Transverse colon (tissue), 3 donors: ENCODE results near the gene PRRX1.

Source experiments
- EP300 ChIP-seq: sonication (generic); formaldehyde crosslinking; IDR thresholded peaks from one replicate; pipeline ENCODE4 v1.6.1; 2017; ENCODE audit warnings: antibody characterized with exemption, low read depth
- TF ChIP-seq, protein P1 (sequence below), 5 experiments: fragments of 200-600 bp in 3 of 5; fragments of 450-650 bp in 2 of 5; sonication (generic) in 3 of 5; IDR thresholded peaks; 1 replicate in 2 of 5; 2 replicates in 3 of 5; pipeline ENCODE4 v1.5.1; 2016 to 2017; ENCODE audit warnings: antibody characterized with exemption in 5 of 5, inconsistent platforms in 3 of 5, mild to moderate bottlenecking in 2 of 5, moderate library complexity in 1 of 5

DNA sequence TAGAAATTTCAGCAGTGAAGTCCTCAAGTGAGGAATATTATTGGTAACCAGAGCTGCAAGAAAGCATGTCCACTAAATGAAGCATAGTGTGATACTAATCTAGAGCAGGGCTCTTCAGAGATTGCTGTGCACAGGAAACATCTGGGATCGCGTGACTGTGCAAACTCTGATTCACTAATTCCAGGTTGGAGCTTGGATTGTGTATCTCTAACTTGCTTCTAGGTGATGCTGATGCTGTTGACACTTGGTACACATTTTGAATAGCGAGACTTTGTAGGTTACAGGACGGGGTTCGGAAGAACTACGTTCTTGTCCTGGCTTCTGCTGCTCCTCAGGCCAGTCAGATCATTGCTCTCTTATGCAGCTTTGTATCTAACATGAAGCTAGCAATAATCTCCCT is 66.5 kb downstream of the PRRX1 start:
- TF ChIP-seq, protein P1, sequence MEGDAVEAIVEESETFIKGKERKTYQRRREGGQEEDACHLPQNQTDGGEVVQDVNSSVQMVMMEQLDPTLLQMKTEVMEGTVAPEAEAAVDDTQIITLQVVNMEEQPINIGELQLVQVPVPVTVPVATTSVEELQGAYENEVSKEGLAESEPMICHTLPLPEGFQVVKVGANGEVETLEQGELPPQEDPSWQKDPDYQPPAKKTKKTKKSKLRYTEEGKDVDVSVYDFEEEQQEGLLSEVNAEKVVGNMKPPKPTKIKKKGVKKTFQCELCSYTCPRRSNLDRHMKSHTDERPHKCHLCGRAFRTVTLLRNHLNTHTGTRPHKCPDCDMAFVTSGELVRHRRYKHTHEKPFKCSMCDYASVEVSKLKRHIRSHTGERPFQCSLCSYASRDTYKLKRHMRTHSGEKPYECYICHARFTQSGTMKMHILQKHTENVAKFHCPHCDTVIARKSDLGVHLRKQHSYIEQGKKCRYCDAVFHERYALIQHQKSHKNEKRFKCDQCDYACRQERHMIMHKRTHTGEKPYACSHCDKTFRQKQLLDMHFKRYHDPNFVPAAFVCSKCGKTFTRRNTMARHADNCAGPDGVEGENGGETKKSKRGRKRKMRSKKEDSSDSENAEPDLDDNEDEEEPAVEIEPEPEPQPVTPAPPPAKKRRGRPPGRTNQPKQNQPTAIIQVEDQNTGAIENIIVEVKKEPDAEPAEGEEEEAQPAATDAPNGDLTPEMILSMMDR (IDR thresholded peaks at IDR 0.05) = no peak
- no peak for TF ChIP-seq EP300
